HEK293 (cell line): Measurements from ENCODE around the gene SLC39A10.

Experiments
- CTCF ChIA-PET: fragments of 350-600 bp; formaldehyde crosslinking; extraction: SDS; loops from one replicate; lab custom pipeline; 2021; ENCODE audit warnings: antibody characterized with exemption; lab: Yijun Ruan, JAX
- POLR2A ChIA-PET: fragments of 300-600 bp; formaldehyde crosslinking; extraction: SDS; loops from one replicate; lab custom pipeline; 2020; ENCODE audit warnings: antibody characterized with exemption, inconsistent platforms; lab: Yijun Ruan, JAX
- H3K27ac ChIP-seq: fragments of 200-500 bp; sonication (Bioruptor generic); 2 replicates; pipeline ENCODE4 v1.5.1; 2014; ENCODE audit warnings: low read depth, low read length, control low read depth, inconsistent platforms; ENCODE audit errors: extremely low read depth
- H3K36me3 ChIP-seq, 2 experiments: fragments of 200-500 bp in 1 of 2; sonication (Bioruptor generic) in 1 of 2; 1 replicate in 1 of 2; 2 replicates in 1 of 2; pipeline ENCODE4 v1.5.1; 2014 to 2017; ENCODE audit warnings: inconsistent platforms in 2 of 2, low read length in 2 of 2; ENCODE audit not compliant: control insufficient read depth in 2 of 2, insufficient read depth in 1 of 2
- H3K4me1 ChIP-seq: fragments of 200-500 bp; sonication (Bioruptor generic); 2 replicates; pipeline ENCODE4 v1.5.1; 2014; ENCODE audit warnings: mild to moderate bottlenecking, low read length, inconsistent platforms; ENCODE audit not compliant: control insufficient read depth, insufficient read depth
- H3K4me3 ChIP-seq: 2 replicates; pipeline ENCODE4 v1.5.1; 2011; ENCODE audit warnings: low read depth, mild to moderate bottlenecking, control low read depth, low read length, moderate library complexity
- H3K9me3 ChIP-seq: fragments of 200-500 bp; sonication (Bioruptor generic); 2 replicates; pipeline ENCODE4 v1.5.1; 2014; ENCODE audit warnings: low read depth, low read length, inconsistent platforms; ENCODE audit not compliant: control insufficient read depth, insufficient read depth
- IKZF3 ChIP-seq: fragments of 450-650 bp; IDR thresholded peaks from 2 replicates; pipeline ENCODE4 v1.5.0; 2018; ENCODE audit warnings: missing biosample characterization, mild to moderate bottlenecking, missing genetic modification characterization, moderate library complexity
- PRDM2 ChIP-seq: fragments of 450-650 bp; formaldehyde crosslinking; IDR thresholded peaks from 2 replicates; pipeline ENCODE4 v1.5.1; 2016; ENCODE audit warnings: missing biosample characterization, missing genetic modification characterization, borderline replicate concordance
- REPIN1 ChIP-seq: fragments of 450-650 bp; formaldehyde crosslinking; IDR thresholded peaks from 2 replicates; pipeline ENCODE4 v1.5.1; 2017; ENCODE audit warnings: missing biosample characterization, missing genetic modification characterization, low read depth
- ZBTB17 ChIP-seq: fragments of 450-650 bp; formaldehyde crosslinking; IDR thresholded peaks from 2 replicates; pipeline ENCODE4 v1.5.1; 2016; ENCODE audit warnings: missing biosample characterization, missing genetic modification characterization
- ZFP69B ChIP-seq: fragments of 450-650 bp; formaldehyde crosslinking; IDR thresholded peaks from 2 replicates; pipeline ENCODE4 v1.5.1; 2016; ENCODE audit warnings: missing biosample characterization, missing genetic modification characterization
- ZNF121 ChIP-seq: fragments of 450-650 bp; formaldehyde crosslinking; IDR thresholded peaks from 2 replicates; pipeline ENCODE4 v1.5.1; 2016; ENCODE audit warnings: missing biosample characterization, missing genetic modification characterization
- ZNF148 ChIP-seq: fragments of 450-650 bp; formaldehyde crosslinking; IDR thresholded peaks from 2 replicates; pipeline ENCODE4 v1.5.0; 2017; ENCODE audit warnings: missing biosample characterization, missing genetic modification characterization, borderline replicate concordance
- ZNF18 ChIP-seq: fragments of 450-650 bp; formaldehyde crosslinking; IDR thresholded peaks from 2 replicates; pipeline ENCODE4 v1.5.1; 2016; ENCODE audit warnings: missing biosample characterization, missing genetic modification characterization
- ZNF292 ChIP-seq: fragments of 450-650 bp; formaldehyde crosslinking; IDR thresholded peaks from 2 replicates; pipeline ENCODE4 v1.5.1; 2016; ENCODE audit warnings: low read depth, missing biosample characterization, missing genetic modification characterization, borderline replicate concordance
- ZNF311 ChIP-seq: fragments of 450-650 bp; formaldehyde crosslinking; IDR thresholded peaks from 2 replicates; pipeline ENCODE4 v1.5.1; 2017; ENCODE audit warnings: missing biosample characterization, missing genetic modification characterization, borderline replicate concordance
- ZNF324 ChIP-seq: fragments of 450-650 bp; formaldehyde crosslinking; IDR thresholded peaks from 2 replicates; pipeline ENCODE4 v1.5.1; 2016; ENCODE audit warnings: missing biosample characterization, missing genetic modification characterization
- ZNF426 ChIP-seq: fragments of 450-650 bp; formaldehyde crosslinking; IDR thresholded peaks from 2 replicates; pipeline ENCODE4 v1.5.1; 2017; ENCODE audit warnings: missing biosample characterization, missing genetic modification characterization, mild to moderate bottlenecking, inconsistent platforms, moderate library complexity
- ZNF473 ChIP-seq: fragments of 450-650 bp; formaldehyde crosslinking; IDR thresholded peaks from 2 replicates; pipeline ENCODE4 v1.5.1; 2017; ENCODE audit warnings: missing biosample characterization, missing genetic modification characterization
- ZNF561 ChIP-seq: fragments of 450-650 bp; IDR thresholded peaks from 2 replicates; pipeline ENCODE4 v1.5.1; 2018; ENCODE audit warnings: missing biosample characterization, missing genetic modification characterization, borderline replicate concordance
- ZNF571 ChIP-seq: fragments of 450-650 bp; formaldehyde crosslinking; IDR thresholded peaks from 2 replicates; pipeline ENCODE4 v1.5.0; 2017; ENCODE audit warnings: missing biosample characterization, missing genetic modification characterization
- ZNF626 ChIP-seq: fragments of 450-650 bp; sonication (Bioruptor Pico); formaldehyde crosslinking; IDR thresholded peaks from 2 replicates; pipeline ENCODE4 v1.5.1; 2018; ENCODE audit warnings: missing biosample characterization, missing genetic modification characterization, inconsistent platforms
- ZNF777 ChIP-seq: fragments of 450-650 bp; formaldehyde crosslinking; IDR thresholded peaks from 2 replicates; pipeline ENCODE4 v1.5.1; 2017; ENCODE audit warnings: missing biosample characterization, missing genetic modification characterization, borderline replicate concordance
- ZNF830 ChIP-seq: fragments of 450-650 bp; IDR thresholded peaks from 2 replicates; pipeline ENCODE4 v1.5.0; 2018; ENCODE audit warnings: missing biosample characterization, missing genetic modification characterization, low read depth, mild to moderate bottlenecking, moderate library complexity

SLC39A10 gene

GRCh38 chr2:195737511-195738325 is 80.7 kb downstream of the SLC39A10 start:
- ChIA-PET POLR2A (no interaction called here), CTCF (no interaction called here)
- no peak overlapping the region for H3K27ac ChIP-seq
- TF ChIP-seq ZNF148 (no peak), IKZF3 (tag by site-specific recombination) (no peak), ZNF18 (tag by site-specific recombination) (no peak), ZFP69B (tag by site-specific recombination) (no peak), ZBTB17 (tag by site-specific recombination) (no peak), ZNF777 (tag by site-specific recombination) (no peak), ZNF121 (tag by site-specific recombination) (no peak), ZNF626 (tag by site-specific recombination) (no peak), ZNF426 (no peak), PRDM2 (tag by site-specific recombination) (no peak), ZNF830 (tag by site-specific recombination) (no peak), ZNF473 (tag by site-specific recombination) (no peak), ZNF324 (no peak), ZNF292 (tag by site-specific recombination) (no peak), ZNF571 (no peak), ZNF311 (tag by site-specific recombination) (no peak), ZNF561 (tag by site-specific recombination) (no peak), REPIN1 (tag by site-specific recombination) (no peak)
- no peaks in the 10 kb centered on the region for H3K9me3 ChIP-seq
- H3K4me3 ChIP-seq = no peak overlapping the region
- no peaks in the 10 kb centered on the region for H3K4me1 ChIP-seq
- peaks cover 0 to 4% of the 10 kb centered on the region in 2 experiments; a peak in 1 of 3 replicates for H3K36me3 ChIP-seq
